Ascending aorta (tissue), 2 donors: Measurements from ENCODE around the gene TEX13C. TPM values are rescaled to one million over a fixed set of nuclear protein-coding genes. Genes with fewer than 3 reads are reported as not detected.

Source experiments
- DNase-seq, 2 donors: peaks; one replicate each; pipeline ENCODE4 v3.0.0-alpha.2; 2019; ENCODE audit warnings: low spot score in 2 of 2
- H3K27ac ChIP-seq, 2 donors: fragments of 200-600 bp; sonication (generic); one replicate each; pipeline ENCODE4 v1.5.1; 2016 to 2017; ENCODE audit warnings: mild to moderate bottlenecking in 1 of 2
- H3K27me3 ChIP-seq: fragments of 200-600 bp; sonication (generic); one replicate; pipeline ENCODE4 v1.5.1; 2017
- H3K36me3 ChIP-seq, 2 donors: fragments of 200-600 bp; sonication (generic); one replicate each; pipeline ENCODE4 v1.5.1; 2016
- H3K4me1 ChIP-seq, 2 donors: fragments of 200-600 bp; sonication (generic); one replicate each; pipeline ENCODE4 v1.5.1; 2016 to 2017; ENCODE audit warnings: mild to moderate bottlenecking in 1 of 2
- H3K4me3 ChIP-seq, 2 donors: fragments of 200-600 bp; sonication (generic); one replicate each; pipeline ENCODE4 v1.5.1; 2016 to 2017; ENCODE audit warnings: mild to moderate bottlenecking in 1 of 2
- H3K9me3 ChIP-seq, 2 donors: fragments of 200-600 bp; sonication (generic); one replicate each; pipeline ENCODE4 v1.5.1; 2016
- CTCF ChIP-seq, 3 experiments: fragments of 200-600 bp in 2 of 3; fragments of 450-650 bp in 1 of 3; sonication (generic) in 2 of 3; IDR thresholded peaks; one replicate each; pipeline ENCODE4 v1.5.1; 2016 to 2019; ENCODE audit warnings: antibody characterized with exemption in 3 of 3, mild to moderate bottlenecking in 1 of 3, moderate library complexity in 1 of 3
- intact Hi-C: fragments of 100-400 bp; cut with DNase I; formaldehyde crosslinking; loops from one replicate; pipeline ENCODE4 v1.15.1; 2023
- total RNA-seq: library from RNA; depleted of rRNA; stranded (reverse); fragments of >200 nt; gene quantifications from one replicate; pipeline ENCODE4 v1.1.0, GENCODE V29; 2016

The TEX13C gene
- total RNA-seq = not detected

- no peak for DNase-seq
- Histone ChIP-seq H3K4me3 (no peak within 1 kb of the TSS), H3K27me3 (no peaks in the 10 kb centered on the region), H3K36me3 (no peaks in the 10 kb centered on the region), H3K4me1 (no peaks in the 10 kb centered on the region), H3K9me3 (no peaks in the 10 kb centered on the region), H3K27ac (no peak within 1 kb of the TSS)
- intact Hi-C loops = no loop called here
- TF ChIP-seq CTCF (IDR thresholded peaks at IDR 0.05) = no peak
Measured at GRCh38 chrX:125319646-125320521, at the start of gene TEX13C. Gene TEX13C, plus strand, starts transcription at chrX:125319871. Its CDS starts 249 bp downstream, at chrX:125320120.

DNA sequence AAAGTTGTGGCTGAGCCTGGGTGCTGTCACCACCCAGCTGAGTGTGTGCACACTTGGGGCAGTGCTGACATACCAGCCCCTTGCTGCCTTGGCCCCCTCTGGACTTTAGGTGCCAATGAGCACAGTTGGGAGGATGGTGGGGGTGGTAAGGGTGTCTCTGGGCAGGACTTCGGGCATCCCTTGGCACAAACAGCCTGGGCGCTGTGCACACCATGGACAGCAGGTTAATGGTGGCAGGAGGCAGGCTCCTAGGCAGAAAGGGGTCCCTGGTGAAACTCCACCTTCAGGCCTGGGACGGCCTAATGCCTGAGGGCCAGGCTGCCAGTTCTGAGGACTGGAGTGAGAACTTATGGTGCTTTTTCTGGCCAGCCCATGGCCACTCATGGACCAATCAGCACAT, 32.4 kb upstream of the TEX13C start:
- Histone ChIP-seq H3K36me3 (no peaks in the 10 kb centered on the region), H3K4me3 (no peak overlapping the region), H3K27me3 (no peaks in the 10 kb centered on the region), H3K4me1 (no peaks in the 10 kb centered on the region), H3K27ac (no peak overlapping the region), H3K9me3 (no peaks in the 10 kb centered on the region)
- DNase-seq = no peak
- no peak for TF ChIP-seq CTCF (IDR thresholded peaks at IDR 0.05)
- intact Hi-C loops = no loop called here

DNA sequence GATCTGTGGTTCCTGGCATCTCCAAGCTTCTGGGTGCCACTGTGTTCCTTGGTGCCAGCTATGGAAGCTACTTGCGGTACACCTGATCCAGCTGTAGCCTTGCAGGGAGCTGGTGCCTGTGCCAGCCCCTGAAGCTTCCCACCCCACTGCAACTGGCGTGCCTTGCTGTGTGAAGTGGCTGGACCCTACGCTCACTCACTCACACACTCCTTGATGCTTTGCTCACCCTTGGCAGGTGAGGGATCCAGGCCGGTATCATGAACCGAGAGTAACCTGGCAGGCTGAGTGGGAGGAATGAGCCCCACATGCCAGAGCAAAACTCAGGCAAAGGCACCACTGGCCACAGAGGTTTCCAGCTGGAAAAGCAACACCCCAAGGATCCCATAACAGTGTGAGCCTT, 31.3 kb upstream of the TEX13C start:
- DNase-seq = no peak

DNA sequence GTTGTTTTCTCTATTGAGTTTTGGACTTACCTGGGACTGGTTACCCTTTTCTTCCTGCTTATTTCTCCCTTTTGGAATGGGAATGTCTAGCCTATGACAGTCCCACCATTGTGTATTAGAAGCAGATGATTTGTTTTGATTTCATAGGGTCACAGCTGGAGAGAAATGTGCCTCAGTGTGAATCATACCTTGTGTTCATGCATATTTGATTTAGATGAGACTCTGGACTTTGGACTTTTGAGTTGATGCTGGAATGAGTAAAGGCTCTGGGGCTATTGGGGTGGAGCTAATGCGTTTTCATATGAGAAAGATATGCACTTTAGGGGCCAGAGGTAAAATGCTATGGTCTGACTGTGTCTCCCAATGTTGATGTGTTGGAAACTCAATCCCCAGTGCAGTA, 30.5 kb upstream of the TEX13C start:
- H3K36me3 ChIP-seq = no peaks in the 10 kb centered on the region
- no peaks in the 10 kb centered on the region for H3K4me1 ChIP-seq
- no peaks in the 10 kb centered on the region for H3K9me3 ChIP-seq
- H3K27me3 ChIP-seq = no peaks in the 10 kb centered on the region
- no peak for DNase-seq
- TF ChIP-seq CTCF (IDR thresholded peaks at IDR 0.05) = no peak
- no peak overlapping the region for H3K27ac ChIP-seq
- H3K4me3 ChIP-seq = no peak overlapping the region
- intact Hi-C loops = no loop called here

More for the DNA sequence above, 31.3 kb upstream of the TEX13C start:
- Histone ChIP-seq H3K9me3 (no peaks in the 10 kb centered on the region), H3K4me3 (no peak overlapping the region), H3K27ac (no peak overlapping the region), H3K36me3 (no peaks in the 10 kb centered on the region), H3K27me3 (no peaks in the 10 kb centered on the region), H3K4me1 (no peaks in the 10 kb centered on the region)
- TF ChIP-seq CTCF (IDR thresholded peaks at IDR 0.05) = no peak
- intact Hi-C loops = no loop called here

GRCh38 chrX:125289920-125290319, 29.8 kb upstream of the TEX13C start:
- H3K4me1 ChIP-seq = no peaks in the 10 kb centered on the region
- no peak for DNase-seq
- no peak overlapping the region for H3K4me3 ChIP-seq
- intact Hi-C loops = no loop called here
- TF ChIP-seq CTCF (IDR thresholded peaks at IDR 0.05) = no peak
- no peaks in the 10 kb centered on the region for H3K9me3 ChIP-seq
- H3K27me3 ChIP-seq = no peaks in the 10 kb centered on the region
- H3K36me3 ChIP-seq = no peaks in the 10 kb centered on the region
- H3K27ac ChIP-seq = no peak overlapping the region
